HepG2 (cell line): ENCODE measurements around the gene IL6R. TPM values are rescaled to one million over a fixed set of nuclear protein-coding genes. Genes with fewer than 3 reads are reported as not detected.

Source experiments
- ATAC-seq: fragments of 200-7000 bp; cut with Tn5 transposase; 3 replicates; pipeline ENCODE4 v1.9.1; 2020; ENCODE audit warnings: mild to moderate bottlenecking, moderate library complexity
- BruUV-seq: library from RNA; stranded (reverse); fragments of 400-500 nt; replicated peaks from 2 replicates; lab custom pipeline; 2021; lab: Mats Ljungman, UMichigan
- CTCF ChIA-PET: fragments of 300-600 bp; formaldehyde crosslinking; extraction: SDS; loops from one replicate; lab custom pipeline; 2021; ENCODE audit warnings: low total read pairs, inconsistent platforms, low intra/inter-chr PET ratio; lab: Yijun Ruan, JAX
- POLR2A ChIA-PET: fragments of 350-600 bp; sonication (Branson Sonifier 250); formaldehyde crosslinking; loops from one replicate; lab custom pipeline; 2020; ENCODE audit warnings: antibody characterized with exemption, inconsistent platforms; lab: Yijun Ruan, JAX
- DNase-seq: peaks from one replicate; pipeline ENCODE4 v3.0.0-alpha.2; 2015; ENCODE audit warnings: low spot score
- FAIRE-seq: peaks from 3 replicates; lab custom pipeline; 2011; peaks lifted over from hg19 to GRCh38; lab: Jason Lieb, UNC
- H2AFZ ChIP-seq: one replicate; pipeline ENCODE4 v1.6.1; 2011; ENCODE audit warnings: low read length, inconsistent platforms
- H3K27ac ChIP-seq: fragments of 300-600 bp; 3 replicates; pipeline ENCODE4 v1.8.0; 2011; ENCODE audit warnings: mixed run types, mild to moderate bottlenecking, mixed read lengths, low read length, inconsistent platforms; ENCODE audit not compliant: insufficient read depth; ENCODE audit errors: extremely low read length
- H3K27me3 ChIP-seq, 2 experiments: fragments of 200-600 bp in 1 of 2; 2 replicates in 1 of 2; 3 replicates in 1 of 2; pipeline versions ENCODE4 v1.6.0 to v1.8.0; 2011; ENCODE audit warnings: low read length in 2 of 2, mild to moderate bottlenecking in 2 of 2, moderate library complexity in 2 of 2, inconsistent platforms in 1 of 2; ENCODE audit not compliant: insufficient read depth in 2 of 2, control insufficient read depth in 1 of 2
- H3K36me3 ChIP-seq, 2 experiments: fragments of 200-600 bp in 1 of 2; replicated peaks in 1 of 2; 2 replicates in 1 of 2; 3 replicates in 1 of 2; pipeline versions ENCODE4 v1.5.1 to v1.8.0; 2011; ENCODE audit warnings: low read length in 2 of 2, inconsistent platforms in 1 of 2; ENCODE audit not compliant: insufficient read depth in 2 of 2, control insufficient read depth in 1 of 2
- H3K4me1 ChIP-seq: 2 replicates; pipeline ENCODE4 v1.5.1; 2012; ENCODE audit warnings: low read length, inconsistent platforms; ENCODE audit not compliant: insufficient read depth
- H3K4me2 ChIP-seq: 2 replicates; pipeline ENCODE4 v1.6.0; 2011; ENCODE audit warnings: low read depth, low read length, inconsistent platforms
- H3K4me3 ChIP-seq, 3 experiments: fragments of 200-600 bp in 1 of 3; sonication (generic), shearing (Covaris generic) in 1 of 3; replicated peaks in 1 of 3; 2 replicates each; pipeline ENCODE4 v1.5.1; 2011 to 2016; ENCODE audit warnings: low read length in 3 of 3, inconsistent platforms in 2 of 3, low read depth in 2 of 3, mild to moderate bottlenecking in 2 of 3, control low read depth in 1 of 3, mixed read lengths in 1 of 3; ENCODE audit not compliant: insufficient read depth in 1 of 3
- H3K79me2 ChIP-seq: one replicate; pipeline ENCODE4 v1.6.1; 2011; ENCODE audit warnings: low read length, inconsistent platforms; ENCODE audit not compliant: insufficient read depth
- H3K9ac ChIP-seq: 2 replicates; pipeline ENCODE4 v1.6.0; 2011; ENCODE audit warnings: mild to moderate bottlenecking, low read depth, low read length, inconsistent platforms; ENCODE audit not compliant: insufficient read depth
- H3K9me3 ChIP-seq: 2 replicates; pipeline ENCODE4 v1.5.1; 2012; ENCODE audit warnings: mild to moderate bottlenecking, low read length
- H4K20me1 ChIP-seq: 2 replicates; pipeline ENCODE4 v1.6.0; 2011; ENCODE audit warnings: inconsistent platforms, mild to moderate bottlenecking, low read length, moderate library complexity; ENCODE audit not compliant: insufficient read depth
- ATAD3A ChIP-seq: sonication (generic); formaldehyde crosslinking; IDR thresholded peaks from 2 replicates; pipeline ENCODE4 v1.4.0; 2020; ENCODE audit warnings: missing genetic modification reagents
- CENPBD1 ChIP-seq: sonication (generic); formaldehyde crosslinking; IDR thresholded peaks from 2 replicates; pipeline ENCODE4 v1.8.0; 2022; ENCODE audit warnings: missing genetic modification reagents, low read depth, mild to moderate bottlenecking, borderline replicate concordance
- CERS6 ChIP-seq: sonication (generic); formaldehyde crosslinking; IDR thresholded peaks from 2 replicates; pipeline ENCODE4 v1.5.0; 2020; ENCODE audit warnings: missing genetic modification reagents
- ELF3 ChIP-seq: IDR thresholded peaks from 2 replicates; pipeline ENCODE4 v1.6.1; 2016; ENCODE audit warnings: missing genetic modification reagents, missing compliant biosample characterization
- GATAD2A ChIP-seq: IDR thresholded peaks from 2 replicates; pipeline ENCODE4 v1.6.1; 2016
- KMT2B ChIP-seq: IDR thresholded peaks from 2 replicates; pipeline ENCODE4 v1.6.1; 2016; ENCODE audit warnings: missing genetic modification reagents, missing compliant biosample characterization
- MXI1 ChIP-seq: IDR thresholded peaks from 3 replicates; pipeline ENCODE4 v1.6.1; 2012; ENCODE audit warnings: low read depth, low read length, inconsistent platforms, borderline replicate concordance
- NRL ChIP-seq: sonication (generic); formaldehyde crosslinking; IDR thresholded peaks from 2 replicates; pipeline ENCODE4 v1.5.0; 2020; ENCODE audit warnings: missing genetic modification reagents, mild to moderate bottlenecking, moderate library complexity, borderline replicate concordance
- PHB2 ChIP-seq: fragments of 450-650 bp; IDR thresholded peaks from 2 replicates; pipeline ENCODE4 v1.6.1; 2018; ENCODE audit not compliant: partially characterized antibody
- THAP11 ChIP-seq: IDR thresholded peaks from 2 replicates; pipeline ENCODE4 v1.6.1; 2016; ENCODE audit warnings: missing biosample characterization, missing genetic modification reagents
- ZBTB21 ChIP-seq: sonication (generic); formaldehyde crosslinking; IDR thresholded peaks from 2 replicates; pipeline ENCODE4 v1.4.0; 2020; ENCODE audit warnings: missing genetic modification reagents
- ZBTB38 ChIP-seq: sonication (generic); formaldehyde crosslinking; IDR thresholded peaks from 2 replicates; pipeline ENCODE4 v1.5.1; 2020; ENCODE audit warnings: mild to moderate bottlenecking, missing genetic modification reagents
- ZBTB39 ChIP-seq: sonication (generic); formaldehyde crosslinking; IDR thresholded peaks from 2 replicates; pipeline ENCODE4 v1.5.0; 2020; ENCODE audit warnings: missing genetic modification reagents
- ZFP90 ChIP-seq: sonication (generic); formaldehyde crosslinking; IDR thresholded peaks from 2 replicates; pipeline ENCODE4 v1.8.0; 2022; ENCODE audit warnings: missing genetic modification reagents, mild to moderate bottlenecking, inconsistent platforms, borderline replicate concordance
- ZNF317 ChIP-seq: sonication (generic); formaldehyde crosslinking; IDR thresholded peaks from 2 replicates; pipeline ENCODE4 v1.5.0; 2020; ENCODE audit warnings: mild to moderate bottlenecking, missing genetic modification reagents
- ZNF460 ChIP-seq: sonication (generic); formaldehyde crosslinking; IDR thresholded peaks from 2 replicates; pipeline ENCODE4 v1.5.1; 2020; ENCODE audit warnings: missing genetic modification reagents, mild to moderate bottlenecking, borderline replicate concordance
- ZNF546 ChIP-seq: sonication (generic); formaldehyde crosslinking; conservative IDR thresholded peaks from 2 replicates; pipeline ENCODE4 v1.8.1; 2023; ENCODE audit warnings: mild to moderate bottlenecking, missing genetic modification reagents
- ZNF605 ChIP-seq: sonication (generic); formaldehyde crosslinking; IDR thresholded peaks from 2 replicates; pipeline ENCODE4 v1.8.0; 2022; ENCODE audit warnings: mild to moderate bottlenecking, missing genetic modification reagents
- WGBS: methylation state at CpG from one replicate; pipeline ENCODE4 v1.1.6; 2017; ENCODE audit warnings: low lambda C conversion rate; 5-methylcytosine and 5-hydroxymethylcytosine counted together
- in situ Hi-C: cut with HindIII; loops from 2 replicates; pipeline ENCODE4 v1.10.0; 2017; ENCODE audit warnings: low pct_unique_long_range_greater_than_20kb; ENCODE audit not compliant: extremely low pct_ligation_motif_present
- intact Hi-C: fragments of 100-400 bp; cut with micrococcal nuclease; formaldehyde crosslinking; loops from one replicate; pipeline ENCODE4 v1.10.0; 2022; ENCODE audit not compliant: unreplicated experiment
- polyA plus RNA-seq, 8 experiments: library from polyadenylated mRNA; depleted of rRNA in 3 of 8; stranded (reverse) in 7 of 8; unstranded in 1 of 8; fragments of >200 nt; fragmentation: Illumina TruSeq in 4 of 8; extraction: Trizol in 4 of 8; gene quantifications; 2 replicates each; pipeline versions ENCODE4 v1.2.1 to v1.2.3, GENCODE V29; 2011 to 2016; ENCODE audit warnings: low read depth in 4 of 8, missing spikeins in 1 of 8, mixed read lengths in 1 of 8; ENCODE audit not compliant: insufficient read depth in 1 of 8
- total RNA-seq, 5 experiments: library from RNA; depleted of rRNA; stranded (reverse); fragments of >200 nt; fragmentation: Illumina TruSeq; extraction: Trizol; gene quantifications; 2 replicates each; pipeline ENCODE4 v1.2.3, GENCODE V29; 2016; ENCODE audit warnings: low read depth in 1 of 5
- TF ChIP-seq, protein P1 (sequence below): sonication (generic); formaldehyde crosslinking; IDR thresholded peaks from 2 replicates; pipeline ENCODE4 v1.4.0; 2020; ENCODE audit warnings: missing genetic modification reagents, borderline replicate concordance

IL6R gene
- total and polyA plus RNA-seq, 2 of the 13 experiments (the other 11 are each of a cell fraction or from before 2014, with no cell fraction given) = 5.0 to 24.5 TPM

- Histone ChIP-seq H3K9ac (peak overlapping the region; percentile 81), H3K9me3 (no peaks in the 10 kb centered on the region), H2AFZ (no peak overlapping the region), H3K4me1 (peaks cover 90% of the 10 kb centered on the region), H3K79me2 (no peaks in the 10 kb centered on the region), H3K27ac (peak overlapping the region; percentile 62), H3K36me3 (no peaks in the 10 kb centered on the region), H3K4me2 (peak overlapping the region; percentile 96), H3K4me3 (peak overlapping the region; percentile 55 to 89 (median 71)), H3K27me3 (peaks cover 0 to 22% of the 10 kb centered on the region in 2 experiments; a peak in 4 of 5 replicates), H4K20me1 (no peaks in the 10 kb centered on the region)
- ATAC-seq (peak; percentile 73), DNase-seq (peak; percentile 44), FAIRE-seq (no peak)
- POLR2A ChIA-PET = interaction anchor here (0.5 to 8.9 kb wide), 7 partner anchors 12 to 53 kb away, joined by 3 to 146 read pairs (median 4); no protein-coding TSS in a partner anchor
- intact Hi-C loops = loop anchor here (1.0 to 10.0 kb wide), 4 partner anchors 12 to 72 kb away; no protein-coding TSS in a partner anchor
- in situ Hi-C loops = no loop called here
- CTCF ChIA-PET = interaction anchor here (2.5 kb wide), 1 partner anchor 37 kb away, joined by 12 read pairs; no protein-coding TSS in a partner anchor
- WGBS = 0% methylated on average over 6 of the region's 40 CpGs
- BruUV-seq = no TSS peak
- TF ChIP-seq MXI1 (no peak; the same call in 2 of the 3 replicates), ZFP90 (CRISPR knock-in tag) (no peak), ZNF460 (CRISPR knock-in tag) (no peak), ZNF605 (CRISPR knock-in tag) (no peak), KMT2B (CRISPR knock-in tag) (no peak), ZBTB39 (CRISPR knock-in tag) (0 out of 2 replicates have a peak, but pooled peaks have one; percentile 21), ATAD3A (CRISPR knock-in tag) (no peak), NRL (CRISPR knock-in tag) (peak; percentile 51; the same call in 1 of the 2 replicates), GATAD2A (CRISPR knock-in tag) (peak; percentile 37; the same call in 1 of the 2 replicates), ELF3 (peak; percentile 16; the same call in 1 of the 2 replicates), ZBTB21 (CRISPR knock-in tag) (0 out of 2 replicates have a peak, but pooled peaks have one; percentile 32), THAP11 (CRISPR knock-in tag) (no peak), CERS6 (no peak), ZBTB38 (0 out of 2 replicates have a peak, but pooled peaks have one; percentile 9), ZNF546 (CRISPR knock-in tag) (0 out of 2 replicates have a peak, but pooled peaks have one; percentile 77), ZNF317 (CRISPR knock-in tag) (0 out of 2 replicates have a peak, but pooled peaks have one; percentile 31), CENPBD1 (CRISPR knock-in tag) (no peak), PHB2 (no peak)
- TF ChIP-seq, protein P1, sequence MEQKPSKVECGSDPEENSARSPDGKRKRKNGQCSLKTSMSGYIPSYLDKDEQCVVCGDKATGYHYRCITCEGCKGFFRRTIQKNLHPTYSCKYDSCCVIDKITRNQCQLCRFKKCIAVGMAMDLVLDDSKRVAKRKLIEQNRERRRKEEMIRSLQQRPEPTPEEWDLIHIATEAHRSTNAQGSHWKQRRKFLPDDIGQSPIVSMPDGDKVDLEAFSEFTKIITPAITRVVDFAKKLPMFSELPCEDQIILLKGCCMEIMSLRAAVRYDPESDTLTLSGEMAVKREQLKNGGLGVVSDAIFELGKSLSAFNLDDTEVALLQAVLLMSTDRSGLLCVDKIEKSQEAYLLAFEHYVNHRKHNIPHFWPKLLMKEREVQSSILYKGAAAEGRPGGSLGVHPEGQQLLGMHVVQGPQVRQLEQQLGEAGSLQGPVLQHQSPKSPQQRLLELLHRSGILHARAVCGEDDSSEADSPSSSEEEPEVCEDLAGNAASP (CRISPR knock-in tag) = 0 out of 2 replicates have a peak, but pooled peaks have one; percentile 24
These were observed 816 bp downstream of the IL6R start for GRCh38 chr1:154405747-154406571.
